ENCODE results near the gene CSMD2.

DNA sequence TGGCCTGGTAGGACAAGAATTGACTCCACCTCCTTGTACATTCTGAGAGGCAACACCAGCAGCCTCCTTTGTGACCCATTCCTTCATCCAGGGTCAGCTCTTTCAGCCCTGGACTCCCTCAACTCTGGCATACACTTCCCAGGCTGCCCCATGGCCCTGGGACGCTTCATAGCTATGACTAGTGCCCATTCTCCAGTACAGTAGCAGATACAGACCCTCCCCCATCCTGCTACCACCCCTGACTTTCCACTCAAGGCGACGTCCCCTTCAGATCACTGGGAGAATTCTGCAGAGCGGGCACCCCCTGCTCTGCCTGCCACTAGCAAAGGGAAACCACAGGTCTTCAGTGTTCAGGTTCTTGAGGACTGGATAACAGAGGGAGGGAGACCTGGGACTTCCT, 400.9 kb downstream of the CSMD2 start:
- TF ChIP-seq EZH2 (IDR thresholded peaks at IDR 0.05) = no peak
- TF ChIP-seq, protein P1, sequence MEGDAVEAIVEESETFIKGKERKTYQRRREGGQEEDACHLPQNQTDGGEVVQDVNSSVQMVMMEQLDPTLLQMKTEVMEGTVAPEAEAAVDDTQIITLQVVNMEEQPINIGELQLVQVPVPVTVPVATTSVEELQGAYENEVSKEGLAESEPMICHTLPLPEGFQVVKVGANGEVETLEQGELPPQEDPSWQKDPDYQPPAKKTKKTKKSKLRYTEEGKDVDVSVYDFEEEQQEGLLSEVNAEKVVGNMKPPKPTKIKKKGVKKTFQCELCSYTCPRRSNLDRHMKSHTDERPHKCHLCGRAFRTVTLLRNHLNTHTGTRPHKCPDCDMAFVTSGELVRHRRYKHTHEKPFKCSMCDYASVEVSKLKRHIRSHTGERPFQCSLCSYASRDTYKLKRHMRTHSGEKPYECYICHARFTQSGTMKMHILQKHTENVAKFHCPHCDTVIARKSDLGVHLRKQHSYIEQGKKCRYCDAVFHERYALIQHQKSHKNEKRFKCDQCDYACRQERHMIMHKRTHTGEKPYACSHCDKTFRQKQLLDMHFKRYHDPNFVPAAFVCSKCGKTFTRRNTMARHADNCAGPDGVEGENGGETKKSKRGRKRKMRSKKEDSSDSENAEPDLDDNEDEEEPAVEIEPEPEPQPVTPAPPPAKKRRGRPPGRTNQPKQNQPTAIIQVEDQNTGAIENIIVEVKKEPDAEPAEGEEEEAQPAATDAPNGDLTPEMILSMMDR (IDR thresholded peaks at IDR 0.05) = no peak

Data from neural progenitor cell (in vitro differentiated cells).